ENCODE results near the gene HIC1.

HIC1 gene

DNA sequence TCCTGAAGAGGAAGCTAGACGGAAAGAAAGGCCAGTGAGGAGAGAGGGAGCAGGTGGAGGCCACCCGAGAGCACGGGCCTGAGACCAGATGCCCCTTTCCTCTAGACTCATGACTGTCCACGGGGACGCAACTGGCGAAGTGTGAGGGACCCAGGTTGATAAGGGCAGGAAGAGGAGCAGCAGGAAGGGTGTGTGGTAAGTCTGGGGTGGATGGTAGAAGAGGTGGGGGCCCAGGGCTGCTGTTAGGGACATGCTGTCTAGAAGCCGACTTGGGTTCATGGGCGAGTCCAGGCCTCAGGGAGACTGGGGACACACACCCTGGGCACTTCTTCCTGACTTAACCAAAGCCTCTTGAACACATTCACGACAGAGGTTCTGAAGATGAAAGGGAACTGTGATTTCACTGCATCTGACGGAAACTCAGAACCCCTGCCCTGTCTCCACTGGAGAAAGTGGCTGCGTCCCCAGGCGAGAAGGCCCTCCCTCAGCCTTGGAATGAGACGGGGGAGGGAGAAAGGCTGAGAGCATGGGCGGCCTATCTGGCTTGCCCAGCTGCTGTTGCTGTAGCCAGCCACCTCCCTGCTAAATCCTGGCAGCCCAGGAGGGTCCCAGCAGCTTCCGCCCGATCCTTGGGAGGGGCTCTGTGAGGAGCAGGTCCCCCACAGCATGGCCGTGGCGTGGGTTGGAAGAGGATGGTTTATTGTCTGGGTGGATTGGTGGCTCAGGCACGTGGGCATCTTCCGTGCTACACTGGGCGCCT lies 6.0 kb downstream of the HIC1 start:
- no peak for DNase-seq

DNA sequence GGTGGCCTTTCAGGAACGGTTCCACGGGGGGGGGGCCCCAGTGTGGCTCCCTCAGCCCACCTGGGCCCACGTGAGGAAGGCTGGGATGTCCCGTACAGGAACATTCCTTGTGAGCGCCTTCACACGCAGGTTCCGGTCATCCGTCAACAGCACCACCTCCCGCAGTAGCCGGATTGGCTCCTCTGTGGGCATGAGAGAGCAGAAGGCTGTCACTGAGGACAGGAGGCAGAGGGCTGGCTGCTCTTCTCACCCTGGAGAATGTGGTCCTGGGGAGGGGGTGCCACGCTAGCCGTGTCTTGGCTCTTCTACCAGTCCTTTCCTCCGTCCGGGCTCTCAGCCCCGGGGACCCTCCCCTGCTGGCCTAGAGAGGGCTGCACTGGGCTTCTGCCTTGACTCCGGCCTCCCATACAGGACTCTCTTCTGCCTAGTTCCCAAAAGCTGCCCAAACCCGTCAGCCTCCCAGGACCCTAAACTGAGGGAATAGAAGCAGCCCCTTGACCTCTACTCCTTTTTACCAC lies 6.6 kb downstream of the HIC1 start:
- no peak for DNase-seq

DNA sequence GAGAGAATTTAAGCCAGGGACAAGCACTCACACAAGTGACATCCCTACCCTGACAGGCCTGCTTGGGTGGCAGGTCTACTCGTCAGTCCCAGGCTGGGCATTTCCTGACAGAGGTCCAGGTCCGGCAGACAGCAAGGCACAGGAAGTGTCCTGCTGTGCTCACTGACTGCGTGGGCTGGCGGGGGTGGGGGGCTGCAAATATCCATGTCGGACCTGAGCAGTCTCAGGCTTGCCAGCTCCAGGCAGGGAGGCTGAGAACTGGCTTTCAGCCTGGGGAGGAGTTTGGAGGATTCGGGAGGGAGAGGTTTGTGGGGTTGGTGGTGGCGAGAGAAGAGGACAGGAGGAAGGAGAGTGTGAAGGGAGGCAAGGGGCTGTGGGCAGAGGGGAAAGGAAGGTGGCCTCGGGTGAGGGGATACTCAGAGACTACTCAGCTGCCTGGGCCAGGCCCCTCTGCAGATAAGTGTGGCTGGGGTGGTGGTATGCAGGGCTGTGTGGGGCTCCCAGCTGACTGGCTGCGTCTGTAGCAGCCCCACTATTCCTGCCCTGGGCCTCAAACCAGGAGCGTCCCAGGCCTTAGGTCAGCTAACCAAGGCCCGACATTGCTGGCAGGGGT lies 7.8 kb downstream of the HIC1 start:
- DNase-seq = no peak

DNA sequence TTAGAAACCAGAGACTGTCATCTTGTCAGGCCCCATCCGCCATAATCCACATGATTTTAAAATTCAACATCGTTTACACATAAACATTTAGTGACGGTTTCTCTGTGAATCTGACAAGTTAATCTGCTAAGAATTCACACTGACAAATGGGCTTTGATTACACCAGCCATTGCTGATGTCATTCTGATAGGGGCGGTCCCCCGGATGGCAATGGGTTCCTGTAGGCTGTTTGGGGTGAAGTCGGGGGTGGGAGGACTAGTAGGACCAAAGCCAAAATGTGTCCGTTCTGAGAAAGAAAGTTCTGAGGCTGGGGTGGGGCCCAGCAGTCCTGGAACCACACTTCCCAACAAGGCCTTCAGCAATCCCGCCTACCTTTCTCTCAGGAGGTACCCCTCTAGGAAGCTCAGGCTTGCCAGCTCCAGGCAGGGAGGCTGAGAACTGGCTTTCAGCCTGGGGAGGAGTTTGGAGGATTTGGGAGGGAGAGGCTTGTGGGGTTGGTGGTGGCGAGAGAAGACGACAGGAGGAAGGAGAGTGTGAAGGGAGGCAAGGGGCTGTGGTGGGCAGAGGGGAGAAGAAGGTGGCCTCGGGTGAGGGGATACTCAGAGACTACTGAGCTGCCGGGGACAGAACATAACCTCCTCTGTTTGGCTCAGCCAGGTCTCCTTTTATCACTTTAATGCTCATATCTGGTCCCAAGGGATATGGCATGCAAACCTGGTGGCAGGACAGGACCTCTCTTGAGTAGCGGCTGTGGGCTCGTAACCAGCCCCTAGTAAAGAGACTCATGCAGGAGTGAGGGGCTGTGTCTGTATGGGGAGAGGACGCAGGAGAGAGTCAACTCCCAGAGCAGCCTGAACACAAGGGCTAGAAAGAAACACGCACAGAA lies 8.6 kb downstream of the HIC1 start:
- DNase-seq = no peak

DNA sequence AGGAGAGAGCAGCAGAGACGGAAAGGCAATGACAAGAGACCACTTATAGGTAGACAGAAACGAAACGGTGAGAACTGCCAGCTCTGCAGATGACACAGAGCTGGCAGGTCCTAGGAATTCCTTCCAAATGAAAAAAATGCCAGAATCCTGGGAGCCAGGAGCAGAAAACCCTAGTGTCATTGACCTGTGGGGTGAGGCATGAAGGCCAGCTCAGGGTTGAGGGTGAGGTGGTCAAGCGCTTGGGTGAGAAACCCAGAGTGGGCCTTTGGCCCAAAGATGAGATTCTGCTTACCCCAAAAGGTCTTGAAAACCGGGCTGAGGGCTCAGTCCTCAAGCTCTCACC lies 9.2 kb downstream of the HIC1 start:
- DNase-seq = no peak

DNA sequence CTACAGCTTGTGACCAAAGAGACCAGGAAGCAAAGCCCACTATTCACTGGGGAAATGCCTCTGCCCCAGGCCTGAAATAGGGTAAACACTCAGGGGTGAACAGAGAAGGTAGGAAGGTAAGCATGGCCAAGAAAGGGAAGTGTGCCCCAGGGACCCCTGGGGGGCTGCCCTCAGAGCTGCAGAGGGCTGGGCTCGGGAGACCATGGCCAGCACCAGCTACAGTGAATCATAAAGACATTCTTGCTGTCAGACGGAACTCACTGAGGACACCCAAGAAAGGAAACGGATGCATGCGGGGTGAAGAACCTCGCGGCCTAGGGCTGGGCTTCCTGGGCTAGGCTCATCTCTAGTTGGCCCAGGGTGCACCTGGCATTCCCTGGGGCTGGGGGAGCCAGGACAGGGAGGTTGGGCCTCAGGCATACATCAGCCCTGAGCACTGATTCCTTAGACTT lies 9.6 kb downstream of the HIC1 start:
- DNase-seq = no peak

DNA sequence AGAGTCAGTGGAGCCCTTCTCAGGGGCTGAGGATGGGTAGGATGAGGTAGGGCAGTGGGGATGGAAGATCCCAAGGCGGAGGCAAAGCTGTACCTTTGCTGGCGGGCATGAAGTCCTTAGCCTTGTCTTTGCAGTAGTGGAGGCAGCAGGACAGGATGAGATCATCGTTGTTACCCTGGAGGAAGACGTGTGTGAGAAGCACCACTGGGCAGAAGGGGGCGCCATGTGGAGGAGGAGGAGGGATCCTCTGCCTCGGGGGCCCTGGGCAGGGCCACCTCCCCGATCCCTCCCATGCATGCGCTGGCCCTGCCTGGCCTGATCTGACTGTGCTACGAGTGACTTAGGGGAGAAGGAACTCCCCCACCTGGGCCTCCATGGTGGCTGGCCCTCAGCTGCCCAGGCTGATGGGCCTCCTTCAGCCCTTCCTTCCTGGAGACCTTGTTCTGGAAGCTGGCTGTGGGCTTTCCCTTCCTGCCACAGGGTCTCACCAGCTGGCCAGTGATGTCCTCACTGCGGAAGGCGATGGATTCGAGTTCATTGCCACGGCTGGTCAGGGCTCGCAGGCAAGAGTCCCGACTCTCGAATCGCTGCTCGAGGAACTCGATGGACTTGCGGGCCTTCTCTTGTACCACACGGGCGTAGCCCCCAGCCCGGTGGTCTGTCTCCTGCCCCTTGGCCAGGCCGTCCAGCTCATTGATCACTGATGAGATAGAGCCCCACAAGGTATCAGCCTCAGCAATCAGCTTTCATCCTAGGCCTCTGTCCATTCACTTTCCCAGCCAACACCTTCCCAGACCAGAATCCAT lies 10.3 kb downstream of the HIC1 start:
- no peak for DNase-seq

DNA sequence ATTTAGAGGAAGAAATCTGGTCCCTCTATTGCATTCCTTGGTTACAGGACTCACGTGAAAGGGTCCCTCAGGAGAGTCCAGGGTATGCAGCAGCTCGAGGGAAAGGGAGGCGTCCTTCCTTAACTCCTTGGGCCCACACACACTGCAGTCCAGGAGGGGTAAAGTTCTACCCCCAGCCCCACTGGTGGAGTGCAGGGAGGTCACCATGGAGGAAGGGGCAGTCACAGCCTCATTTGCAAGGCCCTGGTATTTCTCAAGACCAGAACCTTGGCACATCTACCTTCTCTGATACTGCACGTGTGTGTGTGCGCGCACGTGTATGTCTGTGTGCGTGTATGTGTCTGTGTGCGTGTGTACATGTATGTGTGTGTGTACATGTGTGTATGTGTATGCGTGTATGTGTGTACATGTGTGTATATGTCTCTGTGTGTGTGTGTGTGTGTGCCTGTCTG lies 11.1 kb downstream of the HIC1 start:
- DNase-seq = no peak

DNA sequence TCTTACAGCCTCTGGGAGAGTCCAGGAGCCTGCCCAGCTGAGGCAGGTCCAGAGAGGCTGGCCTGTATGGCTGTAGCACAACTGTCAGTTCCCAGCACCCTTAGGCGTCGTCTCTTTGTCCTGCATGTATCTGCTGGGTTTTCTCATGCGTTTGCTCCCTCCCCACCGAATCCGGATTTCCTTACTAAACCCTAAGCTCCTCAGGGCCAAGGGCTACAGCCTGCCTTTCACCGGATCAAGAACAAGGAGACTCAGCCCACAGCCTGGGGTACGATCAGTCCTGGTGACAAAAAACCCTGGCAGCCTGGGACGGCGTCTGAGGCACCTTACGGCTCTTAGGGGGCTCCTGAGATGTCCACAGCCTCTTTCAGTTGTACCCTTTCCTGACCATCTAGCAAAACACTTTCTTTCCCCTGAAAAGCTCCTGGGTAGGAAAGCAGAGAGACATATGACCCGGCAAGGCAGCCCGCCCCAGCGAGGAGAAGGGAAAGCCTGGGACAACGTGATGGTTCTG lies 12.2 kb downstream of the HIC1 start:
- no peak for DNase-seq

DNA sequence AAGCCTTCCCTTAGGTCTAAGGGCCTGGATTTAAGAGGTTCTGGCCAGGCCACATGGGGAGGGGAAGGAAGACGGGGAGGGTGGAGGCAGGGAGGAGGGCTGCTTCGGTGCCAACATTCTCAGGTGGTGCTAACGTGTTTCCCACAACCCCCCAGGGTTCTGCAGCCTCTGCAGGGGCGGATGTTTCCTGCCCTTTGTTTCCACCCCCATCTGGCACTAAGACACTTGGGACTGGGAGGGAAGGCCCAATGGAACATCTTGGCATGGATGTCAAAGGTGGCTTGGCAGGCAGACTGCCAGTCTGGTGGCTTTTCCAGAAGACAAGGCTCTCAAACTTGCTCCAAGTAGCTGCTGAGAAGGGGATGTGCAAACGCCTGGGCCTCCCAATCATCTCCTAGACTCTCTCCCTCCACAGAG lies 12.7 kb downstream of the HIC1 start:
- DNase-seq = no peak

DNA sequence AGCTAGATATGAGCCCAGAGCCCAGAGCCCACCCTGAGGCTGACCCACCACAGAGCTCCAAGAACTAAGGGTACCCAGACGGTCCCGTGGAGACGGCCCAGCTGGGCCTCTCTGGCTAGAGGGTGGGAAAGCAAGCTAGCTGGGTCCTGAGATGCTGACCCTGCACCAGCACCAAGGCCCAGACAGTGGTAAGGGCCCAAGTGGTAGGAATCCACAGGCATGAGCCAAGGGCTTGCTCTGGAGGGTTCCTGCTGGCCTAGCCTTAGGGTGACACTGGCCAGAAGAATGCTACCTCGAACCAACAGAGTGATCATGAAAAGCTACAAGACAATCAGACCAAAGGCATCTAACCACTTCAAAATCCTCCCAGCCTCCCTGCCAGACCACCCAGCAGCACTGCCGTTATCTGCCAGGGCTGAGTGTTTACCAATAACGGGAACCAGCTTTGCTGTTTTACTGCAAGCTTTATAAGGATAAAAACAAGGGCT lies 13.2 kb downstream of the HIC1 start:
- no peak for DNase-seq

DNA sequence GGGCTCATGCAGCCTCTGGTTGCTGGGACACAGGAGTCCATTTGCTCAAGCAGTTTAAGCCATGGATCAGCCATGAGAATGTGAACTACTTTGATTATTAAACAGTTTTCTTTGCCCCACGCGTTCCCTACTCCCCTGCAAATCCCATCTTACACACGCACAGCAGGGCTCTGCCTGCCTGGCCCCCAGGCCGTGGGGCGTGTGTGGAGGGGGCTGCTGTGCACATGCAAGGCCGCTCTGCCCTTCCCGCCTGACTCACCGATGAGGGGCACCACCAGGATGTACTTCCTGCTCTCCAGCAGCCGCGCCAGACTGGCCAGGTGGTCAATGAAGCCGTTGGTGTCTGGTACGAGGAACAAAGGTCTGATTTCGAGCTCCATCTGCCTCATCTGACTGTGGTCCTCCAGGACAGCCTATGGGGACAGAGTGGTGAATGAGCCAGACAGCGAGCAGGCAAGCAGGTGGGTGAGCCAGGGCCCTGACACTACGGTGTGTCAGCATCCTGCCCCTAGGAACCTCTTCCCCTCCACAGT lies 13.7 kb downstream of the HIC1 start:
- no peak for DNase-seq

DNA sequence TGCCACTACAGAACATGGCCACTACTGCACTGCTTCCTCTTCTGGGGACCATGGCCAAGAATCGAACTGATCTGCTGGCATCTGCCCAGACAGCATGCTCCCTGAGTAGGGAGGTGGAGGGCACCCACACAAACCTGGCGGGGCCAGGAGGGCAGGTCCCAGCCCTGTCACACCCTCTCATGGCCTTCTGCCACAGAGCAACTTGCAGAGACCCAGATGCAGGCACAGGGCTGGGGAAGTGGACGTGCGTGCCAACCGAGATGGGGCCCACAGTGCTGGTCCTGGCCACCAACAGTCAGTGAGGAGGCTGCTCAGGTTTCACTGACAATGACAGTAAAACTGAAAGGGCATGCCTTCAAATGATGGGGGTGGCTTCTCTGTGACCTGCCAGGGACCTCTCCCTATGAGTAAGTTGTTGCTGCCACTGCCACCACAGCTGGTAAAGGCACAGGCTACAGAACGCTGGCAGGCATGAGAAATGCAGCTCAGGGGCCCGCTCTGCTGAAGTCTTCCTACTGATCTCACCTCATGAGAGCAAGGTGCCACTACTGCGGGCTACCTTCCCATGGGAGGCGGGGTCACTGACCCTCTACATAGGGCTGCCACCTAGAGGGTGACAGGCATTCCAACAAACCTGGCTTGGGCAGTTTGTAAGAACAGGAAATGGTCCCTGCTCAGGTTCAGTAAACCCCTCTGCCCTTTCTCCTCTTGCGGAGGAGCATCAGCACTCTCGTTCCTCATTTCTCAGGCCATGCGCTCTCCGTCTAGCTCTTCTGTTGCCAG lies 15.5 kb downstream of the HIC1 start:
- no peak for DNase-seq

DNA sequence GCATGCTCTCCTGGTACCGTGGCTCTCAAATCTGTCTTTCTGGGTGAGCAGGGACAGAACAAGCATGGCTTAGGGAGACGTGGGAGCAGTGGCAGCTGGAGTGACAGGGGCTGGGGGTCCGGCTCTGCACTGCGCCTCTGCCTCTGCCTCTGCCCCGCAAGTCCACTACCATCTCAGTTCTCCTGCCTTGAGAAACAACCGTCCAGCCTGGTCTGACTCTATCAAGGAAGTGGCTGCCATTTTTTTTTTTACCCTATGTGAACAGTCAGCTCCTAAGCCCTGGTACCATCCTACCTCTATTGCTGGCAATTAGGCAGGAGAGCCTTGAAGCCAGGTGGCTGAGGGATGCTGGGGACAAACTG lies 16.1 kb downstream of the HIC1 start:
- DNase-seq = no peak

DNA sequence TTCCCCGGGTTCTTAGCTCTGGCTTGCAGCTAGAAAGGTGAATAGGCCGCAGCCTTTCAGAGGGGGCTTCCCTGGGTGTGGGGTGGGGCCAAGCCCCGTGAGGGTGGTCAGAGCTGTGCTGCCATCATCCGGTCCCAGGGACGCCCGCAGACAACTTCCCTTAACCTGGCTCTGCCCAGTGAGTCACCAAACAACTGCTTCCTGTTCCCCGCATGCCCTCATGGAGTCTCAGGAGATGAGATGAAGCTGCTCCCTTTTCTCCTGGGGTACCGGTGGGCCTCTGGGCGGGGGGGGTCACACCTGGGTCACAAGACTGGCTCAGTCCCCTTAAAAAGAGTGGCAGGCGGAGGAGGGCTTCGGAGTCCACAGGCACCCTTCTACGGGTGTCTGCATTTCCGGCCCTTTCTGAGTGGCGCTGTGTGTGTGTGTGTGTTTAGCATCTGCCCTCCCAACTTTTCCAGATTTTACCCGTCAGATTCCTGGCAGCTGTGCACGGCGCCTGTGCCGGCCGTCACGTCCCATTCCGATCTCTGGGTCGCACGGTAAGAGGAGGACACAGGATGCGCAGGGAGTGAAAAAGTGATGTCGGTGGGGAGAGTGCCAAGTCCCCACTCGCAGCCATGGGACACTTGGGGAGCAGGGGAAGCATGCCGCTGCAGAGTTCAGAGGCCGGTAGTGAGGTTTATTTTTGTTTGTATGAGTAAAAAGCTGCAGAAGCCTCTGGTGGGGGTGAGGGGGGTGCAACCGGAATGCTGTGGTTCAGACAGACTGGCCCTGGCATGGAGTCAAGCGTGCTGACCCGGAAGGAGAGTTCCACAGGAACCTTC lies 16.8 kb downstream of the HIC1 start:
- DNase-seq = no peak

DNA sequence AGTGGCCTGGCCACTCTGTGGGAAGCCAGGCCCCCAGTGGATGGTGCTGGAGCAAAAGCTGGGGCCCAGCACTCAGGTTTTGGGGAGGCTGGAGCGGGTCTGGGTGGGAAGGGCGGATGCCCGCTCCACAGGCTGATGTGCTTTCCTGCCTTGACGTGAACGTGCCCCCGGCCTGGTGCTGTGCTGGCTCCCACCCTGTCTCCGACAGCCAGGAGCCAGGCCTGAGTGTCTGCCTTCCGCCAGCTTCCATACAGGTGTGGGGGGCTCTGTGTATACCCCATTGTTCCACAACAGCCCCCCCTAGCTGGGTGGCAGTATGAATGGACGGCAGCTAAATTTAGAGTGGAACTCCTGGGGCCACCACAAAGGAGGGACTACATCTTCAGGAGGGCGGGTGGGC lies 20.0 kb downstream of the HIC1 start:
- no peak for DNase-seq

DNA sequence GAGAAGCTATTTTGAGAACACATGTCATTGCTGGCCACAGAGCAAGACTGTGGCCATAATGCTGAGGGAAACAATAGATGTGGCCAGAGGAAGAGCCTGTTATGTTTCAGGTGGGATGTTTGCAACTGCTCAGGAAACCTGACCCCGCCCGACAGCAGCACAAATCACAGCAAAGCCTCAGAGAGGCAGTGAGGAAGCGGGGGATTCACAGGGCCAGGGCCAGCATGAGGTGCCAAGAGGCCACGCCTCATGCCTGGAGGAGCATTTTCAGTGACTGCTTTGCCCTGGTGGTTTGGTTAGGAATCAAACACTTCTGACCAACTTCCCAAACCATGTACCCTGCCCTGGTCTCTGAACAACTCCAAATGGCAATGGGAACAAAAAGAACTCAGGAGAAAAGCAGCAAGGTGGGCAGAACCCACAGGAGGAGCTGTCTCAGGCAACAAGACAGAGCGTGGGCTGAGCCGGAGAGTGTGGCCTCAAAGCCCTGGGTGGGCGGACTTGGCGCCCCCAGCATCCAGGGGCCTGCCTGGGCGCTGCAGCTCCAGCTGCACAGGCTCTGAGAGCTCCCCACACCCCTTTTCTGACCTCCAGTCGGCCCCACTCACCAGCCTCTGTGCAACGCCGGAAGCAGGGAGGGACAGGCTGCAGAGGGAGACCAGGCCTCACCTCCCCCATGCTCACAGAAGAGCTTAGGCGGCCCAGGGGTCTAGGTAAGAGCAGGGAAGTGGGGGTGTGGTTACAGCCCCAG lies 20.6 kb downstream of the HIC1 start:
- DNase-seq = no peak

DNA sequence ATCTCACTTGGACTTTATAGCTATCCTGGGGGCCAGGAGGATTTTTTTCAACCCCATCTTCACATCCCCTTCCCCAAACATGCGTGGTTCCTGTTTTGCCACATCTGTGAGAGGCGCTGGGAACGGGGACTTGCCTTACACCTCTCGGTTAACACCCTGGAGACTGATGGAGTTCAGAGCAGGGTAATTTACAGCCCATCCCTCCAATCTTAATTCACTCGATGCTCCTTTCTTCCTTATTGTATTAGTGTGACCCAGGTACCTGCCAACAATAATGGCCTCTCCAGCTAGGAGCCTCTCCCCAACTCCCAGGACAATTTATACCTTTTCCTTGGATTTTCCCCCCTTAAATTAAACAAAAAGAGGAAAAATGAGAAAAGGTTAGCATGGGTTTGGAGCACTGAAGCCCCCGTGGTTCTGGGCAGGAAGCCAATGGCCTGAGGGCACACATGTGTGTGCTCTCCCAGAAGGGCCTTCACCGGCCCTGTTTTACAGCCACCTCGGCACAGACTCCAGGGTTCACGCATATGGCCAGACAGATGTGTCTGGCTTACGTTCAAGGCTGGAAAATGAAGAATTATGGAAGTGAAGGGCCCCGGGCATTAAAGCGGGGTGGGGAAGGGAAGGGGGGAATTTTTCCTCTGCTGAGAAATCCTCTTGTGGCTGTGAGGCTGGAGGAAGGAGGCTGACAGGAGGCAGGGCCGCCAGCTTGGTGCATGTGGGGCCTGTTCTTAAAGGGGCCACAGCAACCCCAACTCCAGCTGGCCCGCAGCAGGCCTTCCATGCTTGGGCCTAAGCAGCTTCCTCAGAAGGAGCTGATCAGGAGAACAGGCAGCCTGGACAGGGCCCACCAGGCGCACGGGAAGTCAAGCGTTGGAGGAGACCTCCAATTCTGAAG lies 21.4 kb downstream of the HIC1 start:
- no peak for DNase-seq

Data from effector CD4-positive, alpha-beta T cell (primary cell).